CD4-positive, alpha-beta T cell treated with Interferon alpha-2 for 1 hour (primary cell): ENCODE data around the gene VPS51.
"Not testable (repeated sequence)": the region's sequence is repeated elsewhere in the genome, so short reads cannot be mapped to it uniquely, and the experiment has no call there.

ENCODE experiments used
- DNase-seq, 2 donors: peaks; one replicate each; pipeline ENCODE4 v3.0.0-alpha.2; 2020 to 2022

VPS51 gene

GRCh38 chr11:65136515-65137096, 40.6 kb downstream of the VPS51 start:
- no peak for DNase-seq

- DNase-seq, result no peak
Observed at GRCh38 chr11:65141896-65142494, 46.0 kb downstream of the VPS51 start.

- DNase-seq, result no peak
Observed at GRCh38 chr11:65147352-65148075, 51.5 kb downstream of the VPS51 start.

DNA sequence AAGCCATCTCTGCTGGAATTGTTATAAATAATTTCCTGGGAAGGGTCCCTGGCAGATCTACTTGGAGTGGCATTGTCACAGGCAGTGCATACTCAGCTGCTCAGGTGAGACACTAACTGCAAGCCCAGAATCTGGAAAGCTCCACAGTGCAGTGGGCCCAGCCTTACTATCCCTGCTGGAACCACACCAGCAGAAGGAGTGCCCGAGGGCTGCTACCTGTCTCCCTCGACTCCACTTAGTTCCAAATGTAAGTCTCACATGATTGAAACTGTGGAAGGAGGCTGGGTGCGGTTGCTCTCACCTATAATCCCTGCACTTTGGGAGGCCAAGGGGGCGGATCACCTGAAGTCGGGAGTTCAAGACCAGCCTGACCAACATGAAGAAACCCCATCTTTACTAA, 52.6 kb downstream of the VPS51 start:
- DNase-seq, result no peak

DNA sequence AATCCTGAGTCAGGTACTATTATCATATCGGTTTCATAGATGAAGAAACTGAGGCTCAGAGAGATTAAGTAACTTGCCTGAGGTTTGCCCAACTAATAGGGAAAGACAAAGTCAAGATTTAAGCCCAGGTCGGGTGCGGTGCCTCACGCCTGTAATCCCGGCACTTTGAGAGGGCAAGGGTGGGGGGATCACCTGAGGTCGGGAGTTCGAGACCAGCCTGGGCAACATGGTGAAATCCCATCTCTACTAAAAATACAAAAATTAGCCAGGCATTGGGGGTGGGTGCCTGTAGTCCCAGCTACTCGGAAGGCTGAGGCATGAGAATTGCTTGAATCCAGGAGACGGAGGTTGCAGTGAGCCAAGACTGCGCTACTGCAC, 54.1 kb downstream of the VPS51 start:
- DNase-seq, result not testable (repeated sequence)

GRCh38 chr11:65150509-65151299, 54.7 kb downstream of the VPS51 start:
- peak; percentile 15 to 72 for DNase-seq

DNA sequence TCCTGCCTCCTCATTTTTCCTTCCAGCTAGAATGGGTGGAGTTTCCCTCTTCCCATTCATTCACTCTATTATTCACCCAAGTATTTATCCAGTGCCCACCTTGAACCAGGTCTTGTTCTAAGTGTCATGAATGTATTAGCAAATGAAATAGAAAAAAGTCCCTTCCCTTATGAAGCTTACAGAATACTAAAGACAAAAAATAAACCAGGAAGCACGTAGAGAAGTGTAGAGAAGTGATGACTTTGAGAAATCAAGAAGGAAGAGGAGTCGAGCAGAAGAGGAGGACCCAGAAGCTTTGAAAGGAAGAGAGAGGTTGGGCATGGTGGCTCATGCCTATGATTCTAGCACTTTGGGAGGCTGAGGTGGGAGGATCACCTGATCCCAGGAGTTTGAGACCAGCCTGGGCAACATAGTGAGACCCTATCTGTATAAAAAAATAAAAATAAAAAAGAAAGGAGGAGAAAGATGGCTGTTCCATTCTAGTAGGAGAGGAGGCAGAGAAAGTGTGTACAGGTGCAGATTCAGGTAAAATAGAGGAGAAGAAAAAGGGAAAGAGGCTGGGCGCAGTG, 55.4 kb downstream of the VPS51 start:
- DNase-seq, result no peak

DNA sequence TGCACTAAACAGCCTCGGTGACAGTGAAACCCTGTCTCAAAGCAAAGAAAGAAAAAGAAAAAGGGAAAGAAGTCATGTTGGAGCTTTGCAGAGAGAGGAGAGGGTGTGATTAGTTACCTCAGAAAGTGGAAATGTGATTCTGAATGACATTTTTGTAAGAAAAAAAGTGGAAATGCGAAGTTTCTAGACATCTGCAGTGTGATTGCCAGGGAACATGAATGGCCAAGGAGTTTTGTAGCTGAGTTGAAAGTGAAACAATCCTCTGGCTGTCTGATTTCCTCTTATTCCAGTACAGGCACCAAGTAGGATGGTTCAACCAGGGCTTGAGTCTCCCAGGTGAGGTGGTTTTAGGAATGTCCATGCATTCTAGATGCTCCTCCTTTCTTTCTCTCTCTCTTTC, 56.1 kb downstream of the VPS51 start:
- no peak for DNase-seq

DNA sequence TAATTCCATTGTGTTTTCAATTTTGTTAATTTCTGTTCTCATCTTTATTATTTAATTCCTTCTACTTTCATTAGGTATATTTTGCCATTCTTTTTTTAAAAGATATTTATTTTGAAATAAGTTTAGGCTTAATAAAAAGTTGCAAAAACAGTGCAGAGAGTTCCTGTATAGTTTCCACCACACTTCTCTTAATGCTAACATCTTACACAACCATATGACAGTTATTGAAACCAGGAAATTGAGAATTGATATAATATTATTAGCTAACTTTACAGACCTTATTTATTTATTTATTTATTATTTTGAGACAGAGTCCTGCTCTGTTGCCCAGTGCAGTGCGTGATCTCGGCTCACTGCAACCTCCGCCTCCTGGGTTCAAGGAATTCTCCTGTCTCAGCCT, 60.2 kb downstream of the VPS51 start:
- DNase-seq, result no peak

- no peak for DNase-seq
Observed at GRCh38 chr11:65156926-65157325, 60.9 kb downstream of the VPS51 start.

GRCh38 chr11:65157336-65157735, 61.3 kb downstream of the VPS51 start:
- no peak for DNase-seq

DNA sequence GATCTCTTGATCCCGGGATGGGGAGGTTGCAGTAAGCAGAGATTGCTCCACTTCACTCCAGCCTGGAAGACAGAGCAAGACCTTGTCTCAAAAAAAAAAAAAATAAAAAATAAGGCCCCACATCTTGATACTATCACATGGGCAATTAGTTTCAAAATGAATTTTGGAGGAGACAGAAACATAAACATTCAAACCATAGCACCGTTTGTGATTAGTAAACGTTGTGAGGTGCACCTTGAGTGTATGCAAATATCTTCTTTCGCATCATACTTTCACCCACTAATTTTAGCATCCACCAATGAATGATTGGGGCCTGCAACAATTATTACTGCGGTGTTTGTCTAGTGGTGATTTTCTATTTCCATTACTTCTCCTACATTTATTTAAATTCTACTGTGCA, 63.0 kb downstream of the VPS51 start:
- DNase-seq, result no peak

DNA sequence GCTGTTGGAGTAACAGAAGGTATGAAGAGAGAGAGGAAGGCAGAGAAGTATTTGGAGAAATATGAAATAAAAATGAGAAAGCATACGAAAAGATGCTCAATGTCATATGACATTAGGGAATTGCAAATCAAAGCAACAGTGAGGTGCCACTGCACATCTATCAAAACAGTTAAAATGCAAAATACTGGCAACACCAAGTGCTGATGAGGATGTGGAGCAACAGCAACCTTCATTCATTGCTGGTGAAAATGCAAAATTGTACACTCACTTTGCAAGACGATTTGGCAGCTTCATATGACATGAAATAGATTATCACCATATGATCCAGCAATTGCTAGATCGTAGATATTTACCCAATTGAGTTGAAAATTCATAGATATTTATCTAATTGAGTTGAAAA, 64.6 kb downstream of the VPS51 start:
- no peak for DNase-seq
